Spleen (tissue), 11 donors: ENCODE measurements around the gene SEC14L1. TPM values are rescaled to one million over a fixed set of nuclear protein-coding genes. Genes with fewer than 3 reads are reported as not detected.
A peak's percentile ranks its signal among the peaks of the same experiment; 100 is the strongest.

Experiments
- DNase-seq: peaks from one replicate; pipeline ENCODE4 v3.0.0-alpha.2; 2020
- H3K27ac ChIP-seq, 8 donors: fragments of 200-600 bp; sonication (generic) in 7 of 8; 1 replicate in 4 of 8; 2 replicates in 4 of 8; pipeline versions ENCODE4 v1.5.0 to v1.8.0; 2016 to 2021; ENCODE audit warnings: inconsistent platforms in 4 of 8, mild to moderate bottlenecking in 4 of 8, moderate library complexity in 1 of 8
- H3K27me3 ChIP-seq, 7 donors: fragments of 200-600 bp; sonication (generic) in 6 of 7; replicated peaks in 1 of 7; 1 replicate in 4 of 7; 2 replicates in 3 of 7; pipeline versions ENCODE4 v1.5.0 to v1.8.0; 2016 to 2021; ENCODE audit warnings: inconsistent platforms in 3 of 7, mild to moderate bottlenecking in 1 of 7
- H3K36me3 ChIP-seq, 6 donors: fragments of 200-600 bp; sonication (generic) in 5 of 6; 1 replicate in 4 of 6; 2 replicates in 2 of 6; pipeline versions ENCODE4 v1.5.0 to v1.8.0; 2016 to 2021; ENCODE audit warnings: inconsistent platforms in 2 of 6
- H3K4me1 ChIP-seq, 6 donors: fragments of 200-600 bp; sonication (generic) in 5 of 6; 1 replicate in 3 of 6; 2 replicates in 3 of 6; pipeline versions ENCODE4 v1.5.0 to v1.8.0; 2016 to 2021; ENCODE audit warnings: inconsistent platforms in 3 of 6
- H3K4me3 ChIP-seq, 8 donors: fragments of 200-600 bp; sonication (generic) in 7 of 8; 1 replicate in 4 of 8; 2 replicates in 4 of 8; pipeline versions ENCODE4 v1.5.0 to v1.8.0; 2016 to 2021; ENCODE audit warnings: inconsistent platforms in 4 of 8, mild to moderate bottlenecking in 4 of 8, moderate library complexity in 2 of 8
- H3K9me3 ChIP-seq, 8 donors: fragments of 200-600 bp; sonication (generic) in 7 of 8; 1 replicate in 4 of 8; 2 replicates in 4 of 8; pipeline versions ENCODE4 v1.5.0 to v1.8.0; 2016 to 2021; ENCODE audit warnings: inconsistent platforms in 4 of 8
- CTCF ChIP-seq, 11 experiments: fragments of 200-600 bp in 7 of 11; fragments of 450-650 bp in 4 of 11; sonication (generic) in 4 of 11; IDR thresholded peaks in 8 of 11; conservative IDR thresholded peaks in 3 of 11; 1 replicate in 7 of 11; 2 replicates in 4 of 11; pipeline versions ENCODE4 v1.4.0 to v1.8.0; 2016 to 2021; ENCODE audit warnings: antibody characterized with exemption in 11 of 11, inconsistent platforms in 4 of 11, mild to moderate bottlenecking in 1 of 11
- POLR2A ChIP-seq, 3 donors: fragments of 450-650 bp; IDR thresholded peaks; one replicate each; pipeline ENCODE4 v1.5.1; 2017; ENCODE audit warnings: antibody characterized with exemption in 3 of 3, mild to moderate bottlenecking in 1 of 3
- POLR2AphosphoS5 ChIP-seq, 3 donors: sonication (generic); formaldehyde crosslinking; IDR thresholded peaks; one replicate each; pipeline ENCODE4 v1.5.1; 2017; ENCODE audit warnings: antibody characterized with exemption in 3 of 3
- WGBS, 5 donors: extraction: QIAGEN DNeasy Blood & Tissue Kit in 3 of 5; methylation state at CpG; one replicate each; pipeline versions ENCODE4 v1.1.5 to v1.1.7; 2013 to 2018; 5-methylcytosine and 5-hydroxymethylcytosine counted together
- intact Hi-C: fragments of 100-400 bp; cut with DNase I; formaldehyde crosslinking; loops from one replicate; pipeline ENCODE4 v1.15.0; 2023; ENCODE audit warnings: low total_unique reads
- polyA plus RNA-seq, 3 donors: library from polyadenylated mRNA; stranded (reverse); fragments of 200-250 nt; gene quantifications; one replicate each; pipeline ENCODE4 v1.2.1, GENCODE V29; 2013
- total RNA-seq, 7 donors: library from RNA; depleted of rRNA in 3 of 7; stranded (reverse); fragments of >200 nt in 3 of 7; fragmentation: NEBNext Ultra II Directional in 4 of 7; extraction: Animal tissue kit (Norgen Biotek cat#: 25700) in 4 of 7; gene quantifications; one replicate each; pipeline versions ENCODE4 v1.1.0 to v1.2.1, GENCODE V29; 2016 to 2021
- donor health status: healthy with polysubstance abuse.
- donor health status: DM: no; HTN: no; CAD: no; lungs with moderate emphysema.
- donor health status: DM: no; HTN: no; CAD: no.
- donor health status: Bipolar disorder and iron deficiency.
- donor health status: healthy.
- donor health status: DM: no; HTN: no; CAD: no.
- donor health status: DM: yes; HTN: yes; CAD: no.

SEC14L1 gene
- total and polyA plus RNA-seq, 10 donors, result 14.5 to 202 (median 169) TPM

- no peak for TF ChIP-seq POLR2A (IDR thresholded peaks at IDR 0.05)
- peak in 1 of 3 donors; percentile 69 for TF ChIP-seq POLR2AphosphoS5 (IDR thresholded peaks at IDR 0.05)
- no peak for TF ChIP-seq CTCF (IDR thresholded peaks at IDR 0.05 in 8 of 11, conservative IDR thresholded peaks at IDR 0.05 in 3 of 11)
- intact Hi-C loops, result no loop called here
- DNase-seq, result no peak
- H3K4me3 ChIP-seq, result peak overlapping the region in 1 of 8 donors; percentile 26
- WGBS, 5 donors, result 77 to 91% (median 88%) methylated on average over 12 to 40 of the region's 40 CpGs
- no peaks in the 10 kb centered on the region for H3K9me3 ChIP-seq
- no peaks in the 10 kb centered on the region for H3K27me3 ChIP-seq
- peaks cover 5 to 95% (median 84%) of the 10 kb centered on the region in 6 donors for H3K36me3 ChIP-seq
- peaks cover 17 to 90% (median 69%) of the 10 kb centered on the region in 6 donors for H3K4me1 ChIP-seq
- H3K27ac ChIP-seq, result peak overlapping the region in 7 of 8 donors; percentile 32 to 80 (median 70)
Measured at GRCh38 chr17:77212833-77213777, 72.3 kb downstream of the SEC14L1 start.

GRCh38 chr17:77213778-77214132 lies 73.0 kb downstream of the SEC14L1 start:
- peak in 2 of 3 donors; percentile 7 to 26 for TF ChIP-seq POLR2AphosphoS5 (IDR thresholded peaks at IDR 0.05)
- no peak for TF ChIP-seq CTCF (IDR thresholded peaks at IDR 0.05 in 8 of 11, conservative IDR thresholded peaks at IDR 0.05 in 3 of 11)
- peaks cover 5 to 95% (median 83%) of the 10 kb centered on the region in 6 donors for H3K36me3 ChIP-seq
- DNase-seq, result no peak
- intact Hi-C loops, result no loop called here
- H3K4me1 ChIP-seq, result peaks cover 17 to 83% (median 64%) of the 10 kb centered on the region in 6 donors
- peak overlapping the region in 3 of 8 donors; percentile 70 to 80 (median 71) for H3K27ac ChIP-seq
- no peaks in the 10 kb centered on the region for H3K9me3 ChIP-seq
- 93 to 96% (median 94%) methylated on average over 13 to 17 of the region's 17 CpGs for WGBS, 5 donors
- H3K27me3 ChIP-seq, result no peaks in the 10 kb centered on the region
- H3K4me3 ChIP-seq, result no peak overlapping the region

GRCh38 chr17:77214328-77214727 lies 73.6 kb downstream of the SEC14L1 start:
- no peaks in the 10 kb centered on the region for H3K9me3 ChIP-seq
- H3K4me1 ChIP-seq, result peaks cover 17 to 78% (median 58%) of the 10 kb centered on the region in 6 donors
- intact Hi-C loops, result no loop called here
- H3K27me3 ChIP-seq, result no peaks in the 10 kb centered on the region
- TF ChIP-seq POLR2A (IDR thresholded peaks at IDR 0.05) (no peak), CTCF (IDR thresholded peaks at IDR 0.05 in 8 of 11, conservative IDR thresholded peaks at IDR 0.05 in 3 of 11) (no peak), POLR2AphosphoS5 (IDR thresholded peaks at IDR 0.05) (peak in 1 of 3 donors; percentile 54)
- H3K36me3 ChIP-seq, result peaks cover 5 to 95% (median 81%) of the 10 kb centered on the region in 6 donors
- no peak for DNase-seq
- H3K4me3 ChIP-seq, result no peak overlapping the region
- H3K27ac ChIP-seq, result peak overlapping the region in 3 of 8 donors; percentile 16 to 42 (median 18)
- WGBS, 5 donors, result 90 to 93% (median 91%) methylated on average over 12 of the region's 12 CpGs

- WGBS, 5 donors, result 57 to 68% (median 67%) methylated on average over 11 of the region's 11 CpGs
- Histone ChIP-seq H3K27ac (peak overlapping the region in 4 of 8 donors; percentile 16 to 42 (median 24)), H3K4me3 (no peak overlapping the region), H3K27me3 (no peaks in the 10 kb centered on the region), H3K4me1 (peaks cover 17 to 74% (median 54%) of the 10 kb centered on the region in 6 donors), H3K36me3 (peaks cover 5 to 95% (median 77%) of the 10 kb centered on the region in 6 donors), H3K9me3 (no peaks in the 10 kb centered on the region)
- no peak for DNase-seq
- intact Hi-C loops, result no loop called here
- peak in 2 of 3 donors; percentile 34 to 46 for TF ChIP-seq POLR2AphosphoS5 (IDR thresholded peaks at IDR 0.05)
- peak in 9 of 11 experiments; percentile 11 to 73 (median 48) for TF ChIP-seq CTCF (IDR thresholded peaks at IDR 0.05 in 8 of 11, conservative IDR thresholded peaks at IDR 0.05 in 3 of 11)
- TF ChIP-seq POLR2A (IDR thresholded peaks at IDR 0.05), result no peak
Measured at GRCh38 chr17:77214743-77215142, 74.0 kb downstream of the SEC14L1 start.
